GM18502 (cell line): Measurements from ENCODE around the gene INPP4A.
"Not testable (repeated sequence)": the region's sequence is repeated elsewhere in the genome, so short reads cannot be mapped to it uniquely, and the experiment has no call there.

Experiments
- ATAC-seq: cut with Tn5 transposase; IDR thresholded peaks from one replicate; pipeline ENCODE4 v1.9.1; 2021; ENCODE audit warnings: mild to moderate bottlenecking; ENCODE audit not compliant: unreplicated experiment, poor library complexity

The INPP4A gene

DNA sequence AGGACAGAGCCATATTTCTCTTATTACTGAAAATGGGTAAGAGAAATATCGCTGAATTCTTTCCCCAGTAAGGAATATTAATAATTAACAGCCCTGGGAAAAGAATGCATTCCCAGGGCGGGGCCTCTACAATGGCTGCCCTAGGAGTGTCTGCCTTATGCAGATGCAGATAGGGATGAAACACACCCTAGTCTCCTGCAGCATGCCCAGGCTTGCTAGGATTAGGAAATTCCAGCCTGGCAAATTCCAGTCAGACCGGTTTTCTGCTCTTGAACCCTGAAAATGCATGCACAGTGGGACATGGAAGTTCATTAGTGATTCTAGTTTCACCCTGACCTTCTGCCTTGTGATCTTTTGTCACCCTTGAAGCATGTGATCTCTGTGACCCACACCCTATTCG, 9.0 kb upstream of the INPP4A start:
- not testable (repeated sequence) for ATAC-seq

GRCh38 chr2:98436734-98437133, 7.9 kb upstream of the INPP4A start:
- no peak for ATAC-seq

DNA sequence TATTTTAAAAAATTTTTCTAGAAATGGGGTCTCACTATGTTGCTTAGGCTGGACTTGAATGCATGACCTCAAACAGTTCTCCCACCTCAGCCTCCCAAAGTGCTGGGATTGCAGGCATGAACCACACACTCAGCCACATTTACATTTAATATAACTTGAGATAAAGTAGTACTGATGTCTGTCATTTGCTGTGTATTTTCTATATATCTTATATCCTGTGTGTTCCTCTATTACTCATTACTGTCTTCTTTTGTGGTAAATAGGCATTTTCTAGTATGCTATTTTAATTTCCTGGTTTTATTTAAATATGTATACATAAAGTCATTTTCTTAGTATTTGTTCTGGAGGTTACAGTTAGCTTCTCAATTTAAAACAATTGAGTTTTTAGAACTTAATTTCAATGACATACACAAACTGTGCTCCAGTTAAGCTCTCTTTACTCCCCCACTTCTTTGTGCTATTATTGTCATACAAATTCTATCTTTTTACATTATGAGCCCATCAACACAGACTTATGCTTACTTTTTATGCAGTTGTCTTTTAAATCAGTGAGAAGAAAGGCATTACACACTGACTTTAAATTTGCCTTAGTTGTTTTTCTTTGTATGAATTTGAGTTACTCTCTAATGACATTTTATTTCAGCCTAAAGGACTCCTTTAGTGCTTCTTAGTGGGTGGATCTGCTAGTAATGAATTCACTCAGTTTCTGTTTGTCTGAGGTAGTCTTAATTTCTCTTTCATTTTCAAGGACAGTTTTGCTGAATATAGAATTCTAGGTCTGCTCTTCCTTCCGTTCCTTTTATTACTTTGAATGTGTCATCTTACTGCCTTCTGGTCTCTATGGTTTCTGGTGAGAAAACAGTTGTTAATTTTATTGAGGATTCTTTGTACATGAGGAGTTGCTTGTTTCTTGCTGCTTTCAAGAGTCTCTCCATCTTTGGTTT, 6.2 kb upstream of the INPP4A start:
- ATAC-seq, result peak; percentile 58

- no peak for ATAC-seq
Observed at GRCh38 chr2:98441706-98442450, 2.8 kb upstream of the INPP4A start.

DNA sequence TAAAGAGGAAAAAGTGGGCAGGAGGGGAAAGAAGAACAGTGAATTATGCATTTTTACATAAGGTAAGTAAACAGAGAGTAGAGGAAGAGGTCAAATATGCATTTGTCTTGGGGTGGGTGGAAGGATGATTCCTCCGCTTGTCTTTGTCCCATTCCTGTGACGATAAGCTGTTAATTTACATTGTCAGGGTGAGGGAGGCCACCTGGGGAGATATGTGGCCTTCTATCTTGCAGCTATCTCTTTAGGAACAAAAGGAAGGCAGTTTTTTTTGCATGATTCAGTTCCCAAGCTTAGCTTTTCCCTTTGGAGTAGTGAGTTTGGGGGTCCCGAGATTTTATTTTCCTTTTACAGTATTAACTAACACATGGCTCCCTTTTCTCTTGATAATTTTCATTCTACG, 2.2 kb upstream of the INPP4A start:
- no peak for ATAC-seq

GRCh38 chr2:98445177-98445682, 572 bp downstream of the INPP4A start:
- peak; percentile 39 for ATAC-seq

GRCh38 chr2:98445683-98446581, 1.3 kb downstream of the INPP4A start:
- no peak for ATAC-seq

- no peak for ATAC-seq
Observed at GRCh38 chr2:98446850-98447249, 2.2 kb downstream of the INPP4A start.

DNA sequence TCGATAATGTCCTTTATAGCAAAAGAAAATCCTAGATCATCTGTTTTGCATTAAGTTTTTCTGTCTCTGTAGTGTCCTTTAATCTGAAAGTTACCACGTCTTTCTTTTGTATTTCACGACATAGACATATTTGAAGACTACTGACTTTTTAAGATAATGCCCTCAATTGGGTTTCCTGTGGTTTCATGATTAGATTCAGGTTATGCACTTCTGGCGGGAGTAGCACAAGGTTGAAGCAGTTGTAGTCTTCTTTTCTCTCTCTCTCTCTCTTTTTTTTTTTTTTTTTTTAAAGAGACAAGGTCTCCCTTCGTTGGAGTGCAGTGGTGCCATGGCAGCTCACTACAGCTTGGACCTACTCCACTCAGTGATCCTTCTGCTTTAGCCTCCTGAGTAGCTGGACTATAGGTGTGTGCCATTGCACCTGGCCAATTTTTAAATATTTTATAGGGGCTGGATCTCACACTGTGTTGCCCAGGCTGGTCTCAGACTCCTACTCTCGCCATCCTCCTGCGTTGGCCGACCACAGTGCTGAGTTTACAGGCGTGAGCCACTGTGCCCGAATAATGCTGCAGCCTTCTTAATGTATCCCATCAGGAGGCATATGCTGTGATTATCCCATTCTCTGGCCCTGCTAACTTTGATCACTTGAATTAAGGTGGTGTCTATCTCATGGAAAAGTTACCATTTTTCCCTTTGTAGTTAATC, 3.9 kb downstream of the INPP4A start:
- no peak for ATAC-seq

GRCh38 chr2:98452396-98453027, 7.9 kb downstream of the INPP4A start:
- no peak for ATAC-seq

DNA sequence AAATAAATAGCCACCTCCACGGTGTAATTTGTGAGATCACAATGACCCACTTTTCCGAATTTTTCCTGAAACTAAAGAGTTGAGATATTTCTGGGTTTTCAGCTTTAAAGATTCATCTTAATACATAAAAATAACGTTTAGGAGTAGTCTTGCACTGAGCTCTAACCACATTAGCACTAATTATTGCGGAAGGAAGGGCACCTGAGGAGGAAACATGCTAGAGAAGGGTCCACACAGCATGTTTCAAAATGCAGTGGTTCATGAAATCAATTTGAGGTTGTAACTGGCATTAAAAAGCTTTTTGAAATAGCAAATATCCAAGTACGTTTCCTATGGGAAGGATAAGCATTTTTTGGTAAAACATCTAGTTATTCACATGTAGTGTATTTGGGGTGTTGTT, 8.4 kb downstream of the INPP4A start:
- ATAC-seq, result no peak

- no peak for ATAC-seq
Observed at GRCh38 chr2:98453531-98453930, 8.9 kb downstream of the INPP4A start.

- ATAC-seq, result no peak
Observed at GRCh38 chr2:98454073-98454472, 9.4 kb downstream of the INPP4A start.

DNA sequence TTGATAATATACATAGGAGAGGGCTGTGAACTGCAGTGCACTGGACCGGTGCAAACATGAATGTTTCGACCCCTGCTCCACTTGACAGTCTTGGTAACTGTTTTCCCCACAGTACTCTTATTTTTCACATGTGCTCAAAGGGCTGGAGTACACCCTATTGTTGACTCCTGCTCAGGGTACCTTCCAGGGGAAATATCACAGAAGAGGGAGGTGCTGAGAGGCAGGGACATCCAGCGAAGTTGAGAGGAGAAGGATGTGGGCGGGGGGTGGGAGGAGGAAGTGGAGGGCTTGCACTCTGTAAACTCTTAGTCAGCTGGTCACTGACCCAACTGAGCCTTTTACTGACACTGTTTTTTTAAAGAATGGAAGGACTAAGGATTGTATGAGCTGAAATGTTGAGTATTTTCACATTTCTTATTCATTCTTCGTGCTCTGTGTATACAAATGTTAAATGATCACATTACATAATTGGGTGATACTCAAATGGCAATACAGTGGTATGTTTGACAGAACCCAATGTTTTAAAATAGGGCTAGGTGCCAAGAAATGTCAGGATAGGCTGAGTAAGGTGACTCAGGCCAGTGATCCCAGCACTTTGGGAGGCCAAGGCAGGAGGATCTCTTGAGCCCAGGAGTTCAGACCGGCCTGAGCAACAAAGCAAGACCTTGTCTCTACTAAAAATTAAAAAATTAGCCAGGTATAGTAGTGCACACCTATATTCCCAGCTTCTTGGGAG, 10.0 kb downstream of the INPP4A start:
- ATAC-seq, result no peak

DNA sequence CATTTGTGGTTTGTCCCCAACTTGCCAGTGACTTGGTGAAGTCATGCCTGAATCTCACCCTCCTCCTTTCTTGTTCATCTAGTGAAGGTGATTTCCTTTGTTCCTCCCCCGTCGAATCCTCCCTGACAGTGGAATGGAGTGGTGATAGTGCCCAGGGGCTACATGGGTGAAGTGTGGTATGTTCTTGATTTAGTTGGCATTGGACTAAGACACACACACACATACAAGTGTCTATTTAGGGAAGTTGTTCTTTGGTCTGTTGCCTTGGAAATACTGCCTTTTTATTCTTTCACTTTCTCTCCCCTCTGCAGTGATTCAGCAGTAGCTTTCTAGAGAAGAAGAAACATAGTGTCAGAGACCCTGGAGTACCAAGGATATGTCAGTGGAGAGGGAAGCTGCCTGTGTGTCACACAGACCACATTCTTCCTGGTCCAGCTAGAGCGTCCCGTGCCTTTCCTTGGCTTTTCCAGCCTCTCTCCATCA, 10.9 kb downstream of the INPP4A start:
- ATAC-seq, result peak; percentile 57

DNA sequence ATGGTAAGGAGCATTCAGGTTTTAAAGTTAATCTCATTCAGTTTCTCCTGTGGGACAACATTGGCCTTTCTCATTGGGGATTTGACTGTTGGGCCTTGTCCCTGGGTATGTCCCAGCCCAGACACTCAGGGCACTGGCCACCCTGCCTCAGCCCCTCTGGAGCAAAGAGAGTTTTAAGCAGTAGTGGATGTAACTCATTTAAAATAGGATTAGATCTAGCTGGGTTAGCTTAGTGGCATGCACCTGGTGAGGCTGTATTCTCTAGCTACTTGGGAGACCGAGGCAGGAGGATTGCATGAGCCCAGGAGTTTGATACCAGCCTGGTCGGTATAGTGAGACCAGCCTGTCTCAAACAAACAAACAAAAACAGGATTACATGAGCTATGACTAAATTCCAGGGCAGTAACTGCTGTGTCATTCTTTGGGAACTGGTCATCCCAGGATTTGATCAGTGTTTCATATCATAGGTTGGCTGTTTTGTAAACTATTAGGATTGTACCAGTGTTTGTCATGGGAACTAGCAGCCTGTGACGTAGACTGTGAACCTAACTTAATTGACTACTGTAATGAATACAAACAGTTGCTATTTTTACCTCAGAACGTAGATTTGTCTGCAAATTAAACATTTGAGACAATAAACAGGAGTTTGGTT, 12.5 kb downstream of the INPP4A start:
- no peak for ATAC-seq

- no peak for ATAC-seq
Observed at GRCh38 chr2:98458207-98458606, 13.5 kb downstream of the INPP4A start.
